Activated CD4-positive, alpha-beta T cell treated with anti-CD3 and anti-CD28 coated beads for 4 hours (primary cell): ENCODE results near the gene OTOG.

Experiments used
- DNase-seq, 2 donors: peaks; one replicate each; pipeline ENCODE4 v3.0.0-alpha.2; 2020

The OTOG gene

DNA sequence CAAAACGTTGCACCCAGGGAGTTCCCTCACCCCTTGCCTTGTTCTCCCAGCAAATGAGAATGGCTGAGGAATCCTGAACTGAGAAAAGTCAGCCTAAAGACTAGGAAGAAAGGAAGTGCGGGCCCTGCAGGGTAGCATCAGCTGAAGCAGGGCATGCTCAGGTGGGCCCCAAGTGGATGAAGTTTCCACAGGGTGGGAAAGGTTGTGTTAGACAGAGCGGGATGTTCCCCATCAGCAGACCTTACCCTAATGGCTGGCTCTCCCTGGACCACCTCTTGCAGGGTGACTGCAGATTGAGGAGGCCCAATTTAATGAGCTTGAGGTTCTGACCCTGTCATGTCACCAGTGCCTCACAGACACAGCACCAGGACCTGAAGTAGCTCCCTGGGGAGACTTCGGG lies 90.8 kb downstream of the OTOG start:
- DNase-seq, result no peak

DNA sequence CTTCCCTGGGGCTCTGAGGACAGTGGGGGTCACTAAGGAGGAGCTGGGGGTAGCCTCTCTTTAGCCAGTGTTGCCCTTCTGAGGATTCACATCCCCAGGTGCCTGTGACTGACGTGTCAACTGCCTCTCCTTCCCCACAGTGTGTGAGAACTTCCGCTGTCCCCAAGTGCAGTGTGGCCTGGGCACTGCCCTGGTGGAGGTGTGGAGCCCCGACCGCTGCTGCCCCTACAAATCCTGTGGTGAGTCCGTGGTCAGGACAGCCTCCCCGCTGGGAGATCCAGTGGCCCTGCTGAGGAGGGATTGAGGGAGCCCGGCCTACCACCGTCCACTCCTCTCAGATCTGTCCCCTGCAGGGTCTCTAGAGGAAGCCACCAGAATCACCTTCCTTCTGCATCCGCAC lies 91.3 kb downstream of the OTOG start:
- DNase-seq, result no peak

DNA sequence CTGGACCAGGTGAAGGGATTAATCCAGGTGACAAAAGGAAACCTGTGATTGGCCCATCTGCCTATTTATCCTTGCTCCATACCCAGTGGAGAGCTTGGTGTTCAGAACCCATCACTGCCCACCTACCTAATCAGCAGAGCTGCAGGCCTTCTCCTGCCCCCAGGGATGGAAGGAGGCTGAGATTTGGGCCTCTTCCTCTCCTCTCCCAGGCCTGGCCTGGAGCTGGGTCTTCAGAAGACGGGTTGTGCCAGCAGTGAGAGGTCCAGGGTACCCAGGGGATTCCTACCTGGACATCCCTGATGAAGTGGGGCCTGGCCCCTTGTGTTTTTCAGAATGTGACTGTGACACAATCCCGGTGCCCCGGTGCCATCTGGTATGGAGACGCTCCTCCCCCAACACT lies 92.0 kb downstream of the OTOG start:
- no peak for DNase-seq

DNA sequence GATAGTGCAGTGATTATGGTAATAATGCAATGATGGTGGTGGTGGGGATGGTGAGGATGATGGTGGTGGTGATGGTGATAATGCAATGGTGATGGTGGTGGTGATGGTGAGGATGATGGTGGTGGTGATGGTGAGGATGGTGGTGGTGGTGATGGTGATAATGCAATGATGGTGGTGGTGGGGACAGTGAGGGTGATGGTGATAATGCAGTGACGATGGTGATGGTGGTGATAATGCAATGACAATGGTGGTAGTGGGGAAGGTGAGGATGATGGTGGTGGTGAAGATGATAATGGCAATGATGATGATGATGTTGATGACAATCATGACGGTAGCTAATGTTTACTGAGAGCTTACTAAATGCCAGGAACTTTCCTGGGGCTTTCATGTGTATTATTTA lies 92.7 kb downstream of the OTOG start:
- no peak for DNase-seq

DNA sequence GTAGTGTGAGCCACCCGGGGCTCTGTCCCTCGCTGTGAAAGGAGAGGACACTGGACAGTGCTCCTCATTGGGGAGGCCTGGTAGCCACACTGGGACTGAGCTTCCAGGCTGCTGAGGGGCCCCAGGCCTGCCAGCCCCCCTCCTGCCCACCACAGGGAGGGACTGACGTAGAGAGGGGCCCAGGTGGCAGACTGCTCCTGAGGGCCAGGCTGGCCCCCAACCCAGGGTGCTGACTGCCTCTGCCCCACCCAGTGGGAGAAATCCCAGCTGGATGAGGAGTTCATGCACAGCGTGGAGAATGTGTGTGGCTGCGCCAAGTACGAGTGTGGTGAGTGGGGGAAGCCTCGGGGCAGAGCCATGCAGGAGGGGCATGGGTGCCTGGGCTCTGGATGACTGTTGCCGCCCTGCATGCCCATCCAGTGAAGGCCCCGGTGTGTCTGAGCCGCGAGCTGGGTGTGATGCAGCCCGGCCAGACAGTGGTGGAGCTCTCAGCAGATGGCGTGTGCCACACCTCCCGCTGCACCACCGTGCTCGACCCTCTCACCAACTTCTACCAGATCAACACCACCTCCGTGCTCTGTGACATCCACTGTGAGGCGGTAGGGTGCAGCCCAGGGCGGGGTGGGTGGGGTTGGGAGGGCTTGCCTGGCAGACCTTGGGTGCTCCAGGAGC lies 93.6 kb downstream of the OTOG start:
- DNase-seq, result no peak

DNA sequence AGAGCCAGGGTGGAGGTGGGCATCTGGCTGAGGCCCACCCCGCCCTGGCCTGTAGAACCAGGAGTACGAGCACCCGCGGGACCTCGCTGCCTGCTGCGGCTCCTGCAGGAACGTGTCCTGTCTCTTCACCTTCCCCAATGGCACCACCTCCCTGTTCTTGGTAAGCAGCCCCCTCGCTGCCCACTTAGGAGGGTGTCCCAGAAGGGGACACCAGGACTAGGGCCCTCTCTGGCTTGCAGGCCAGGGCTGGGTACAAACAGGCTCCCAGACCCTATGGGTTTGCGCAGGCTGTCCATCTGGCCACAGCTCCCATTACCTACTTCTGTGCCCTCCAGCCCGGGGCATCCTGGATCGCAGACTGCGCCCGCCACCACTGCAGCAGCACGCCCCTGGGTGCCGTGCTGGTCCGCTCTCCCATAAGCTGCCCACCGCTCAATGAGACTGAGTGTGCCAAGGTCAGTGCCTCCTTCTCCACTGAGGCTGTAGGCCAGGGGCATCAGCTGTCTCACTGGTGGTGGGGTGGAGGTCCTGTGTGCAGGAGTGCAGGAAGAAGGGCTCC lies 94.8 kb downstream of the OTOG start:
- DNase-seq, result no peak

DNA sequence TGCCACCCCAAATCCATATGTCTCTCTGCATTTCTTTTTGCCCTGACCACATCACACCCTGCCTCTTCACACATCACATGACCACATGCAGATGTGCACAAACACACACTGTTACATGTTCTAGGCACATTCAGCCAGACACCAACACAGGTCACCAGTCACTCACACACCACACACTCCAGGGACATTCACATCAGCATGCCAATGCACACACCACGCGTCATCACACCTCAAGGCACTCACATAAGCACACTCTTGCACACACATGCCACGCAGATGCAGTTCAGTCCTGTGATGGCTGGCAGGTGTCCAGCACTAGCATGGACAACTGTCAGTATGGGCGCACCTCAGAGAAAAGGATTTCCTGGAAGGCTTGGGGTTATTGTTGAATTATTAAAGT lies 95.3 kb downstream of the OTOG start:
- no peak for DNase-seq

DNA sequence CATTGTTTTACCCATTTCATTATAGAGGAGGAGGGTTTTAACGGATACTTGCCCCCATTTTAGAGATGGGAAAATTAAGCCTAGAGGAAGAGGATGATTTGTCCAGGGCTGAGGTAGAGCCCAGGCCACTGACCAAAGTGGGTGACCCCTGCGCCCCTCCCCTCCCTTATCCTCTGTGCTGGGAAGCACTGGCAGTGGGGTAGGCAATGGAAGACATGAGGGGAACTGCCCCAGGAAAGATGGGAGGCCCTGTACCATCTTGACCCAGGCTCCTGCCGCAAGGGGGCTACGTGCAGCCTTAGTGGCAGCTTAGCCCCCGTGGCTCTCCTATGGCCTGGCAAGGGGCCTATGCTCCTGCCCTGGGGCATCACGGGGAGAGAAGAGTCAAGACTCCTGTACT lies 95.9 kb downstream of the OTOG start:
- DNase-seq, result no peak

DNA sequence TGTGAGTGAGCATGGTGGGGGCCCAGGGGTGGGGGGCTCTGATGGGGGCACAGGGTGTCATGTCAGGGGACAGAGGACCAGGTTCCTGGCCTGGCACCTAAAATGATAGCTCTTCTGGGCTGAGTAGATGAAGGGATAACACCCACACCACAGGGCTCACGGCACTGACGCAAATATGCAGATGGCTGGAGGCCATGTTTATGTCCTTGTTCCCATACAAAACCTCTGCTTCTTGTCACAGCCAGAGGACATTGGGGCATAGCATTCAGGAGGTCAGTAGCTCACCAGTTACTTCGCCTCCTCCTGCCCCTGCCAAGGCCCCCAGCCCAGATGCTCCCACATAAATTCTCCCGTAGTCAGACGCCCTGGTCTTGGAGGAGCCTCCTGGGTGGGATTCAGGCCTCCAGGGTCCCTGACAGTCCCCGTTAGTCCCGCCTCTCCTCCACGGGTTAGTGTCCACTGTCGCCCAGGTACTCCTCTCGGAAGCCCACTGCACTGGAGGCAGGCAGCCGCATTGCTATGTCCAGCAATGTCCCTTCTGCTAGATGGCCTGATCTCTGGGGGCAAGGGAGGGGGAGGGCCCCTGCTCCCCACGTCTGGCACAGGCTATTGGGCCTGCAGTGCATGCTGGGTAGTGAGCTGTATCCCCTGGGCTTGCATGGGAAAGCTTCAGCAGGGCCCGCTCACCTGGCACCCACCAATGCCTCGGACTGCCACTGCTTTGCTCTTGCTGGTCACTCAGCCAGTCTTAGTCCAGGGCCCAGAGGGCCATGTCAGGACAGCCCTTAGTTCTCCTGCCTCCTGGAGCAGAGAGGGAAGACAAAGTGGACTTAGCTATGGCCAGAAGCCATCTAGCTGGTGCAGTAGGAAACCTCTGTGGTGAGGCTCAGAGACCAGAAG lies 96.7 kb downstream of the OTOG start:
- no peak for DNase-seq

DNA sequence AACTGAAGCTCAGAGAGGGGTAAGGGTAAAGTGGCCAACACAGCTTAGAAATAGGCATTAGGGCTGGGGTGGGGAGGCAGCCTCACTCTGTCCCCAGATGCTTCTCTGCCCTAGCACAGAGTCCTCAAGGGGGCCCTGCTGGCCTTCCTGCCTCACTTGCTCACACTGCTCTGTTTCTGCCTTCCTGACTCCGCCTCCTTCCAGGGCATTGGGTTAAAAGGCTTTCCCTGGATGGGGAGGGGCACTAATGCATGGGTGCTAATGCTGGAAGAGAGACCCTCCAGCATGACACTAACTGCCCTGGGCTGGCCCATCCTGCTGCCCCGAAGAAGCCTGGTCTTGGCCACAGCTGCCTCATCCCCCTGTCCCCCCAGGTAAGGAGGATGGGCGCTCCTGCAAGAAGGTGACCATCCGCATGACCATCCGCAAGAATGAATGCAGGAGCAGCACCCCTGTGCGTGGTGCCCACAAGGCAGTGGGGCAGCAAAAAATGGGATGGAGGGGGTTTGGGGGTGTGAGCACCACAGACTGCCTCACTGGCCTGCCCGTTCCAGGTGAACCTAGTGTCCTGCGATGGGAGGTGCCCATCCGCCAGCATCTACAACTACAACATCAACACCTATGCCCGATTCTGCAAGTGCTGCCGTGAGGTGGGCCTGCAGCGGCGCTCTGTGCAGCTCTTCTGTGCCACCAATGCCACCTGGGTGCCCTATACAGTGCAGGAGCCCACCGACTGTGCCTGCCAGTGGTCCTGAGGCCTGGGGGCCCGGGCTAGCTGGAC lies 98.3 kb downstream of the OTOG start:
- no peak for DNase-seq

DNA sequence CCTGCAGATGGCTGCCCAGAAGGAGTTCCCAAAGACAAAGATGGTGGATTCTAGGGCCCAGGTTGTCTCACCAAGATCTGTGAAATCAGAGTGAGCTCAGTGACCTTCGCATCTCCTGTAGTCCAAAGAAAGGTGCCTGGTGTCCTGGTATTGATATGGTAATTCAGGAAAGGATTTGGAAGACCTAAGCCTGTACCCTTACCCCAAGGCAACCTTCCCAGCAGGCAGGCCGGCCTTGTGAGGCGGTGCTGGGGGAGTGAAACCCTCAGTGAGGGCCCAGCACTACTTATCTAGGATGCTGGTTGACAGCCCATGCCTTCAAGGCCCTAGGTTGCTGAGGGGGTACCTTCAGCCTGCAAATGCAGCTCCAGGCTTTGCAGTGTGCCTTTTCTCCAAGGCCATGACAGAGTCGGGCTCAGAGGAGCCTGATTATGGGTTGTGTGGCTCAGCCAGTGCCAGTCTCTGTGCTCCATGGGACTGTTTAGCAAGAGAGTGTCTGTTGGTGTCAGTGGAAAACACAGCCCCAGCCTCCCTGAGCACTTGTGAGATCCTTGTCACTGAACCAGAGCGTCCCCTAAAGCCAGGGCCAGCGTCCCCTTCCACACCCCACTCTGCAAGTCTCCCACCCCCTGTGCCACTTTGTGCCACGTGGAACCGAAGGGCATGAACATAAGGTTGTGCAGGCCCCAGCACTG lies 99.5 kb downstream of the OTOG start:
- DNase-seq, result no peak

DNA sequence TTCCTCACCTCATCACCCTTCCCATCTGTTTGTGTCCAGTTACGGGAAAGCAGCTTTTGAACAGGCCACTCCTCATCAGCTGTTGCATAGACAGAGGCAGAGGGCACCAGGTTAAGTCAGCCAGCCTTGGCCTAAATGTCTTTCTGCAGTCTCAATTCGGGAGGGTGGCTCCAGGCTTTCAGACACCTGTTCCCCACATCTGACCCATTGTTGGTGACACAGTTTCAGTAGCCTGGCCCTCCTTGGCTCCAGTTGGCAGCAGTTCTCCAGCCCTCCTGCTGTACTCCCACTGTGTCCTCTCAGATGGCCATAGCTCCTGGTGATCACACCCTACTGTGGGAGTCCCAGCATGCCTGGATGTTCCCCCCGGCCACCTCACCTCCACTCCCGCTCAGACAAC lies 101.5 kb downstream of the OTOG start:
- no peak for DNase-seq

DNA sequence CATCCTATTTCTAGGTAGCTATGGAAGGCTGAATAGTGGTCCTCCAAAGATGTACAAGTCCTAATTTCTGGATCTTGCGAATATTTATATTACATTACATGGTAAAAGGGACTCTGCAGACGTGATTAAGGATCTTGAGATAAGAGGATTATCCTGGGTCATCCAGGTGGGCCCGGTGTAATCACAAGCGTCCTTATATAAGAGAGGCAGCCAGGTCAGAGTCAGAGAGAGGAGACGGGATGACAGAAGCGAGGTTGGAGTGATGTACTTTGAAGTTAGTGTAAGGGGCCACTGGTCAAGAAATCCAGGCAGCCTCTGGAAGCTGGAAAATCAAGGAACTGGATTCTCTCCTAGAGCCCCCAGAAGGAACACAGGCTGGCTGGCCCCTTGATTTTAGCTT lies 102.2 kb downstream of the OTOG start:
- no peak for DNase-seq

DNA sequence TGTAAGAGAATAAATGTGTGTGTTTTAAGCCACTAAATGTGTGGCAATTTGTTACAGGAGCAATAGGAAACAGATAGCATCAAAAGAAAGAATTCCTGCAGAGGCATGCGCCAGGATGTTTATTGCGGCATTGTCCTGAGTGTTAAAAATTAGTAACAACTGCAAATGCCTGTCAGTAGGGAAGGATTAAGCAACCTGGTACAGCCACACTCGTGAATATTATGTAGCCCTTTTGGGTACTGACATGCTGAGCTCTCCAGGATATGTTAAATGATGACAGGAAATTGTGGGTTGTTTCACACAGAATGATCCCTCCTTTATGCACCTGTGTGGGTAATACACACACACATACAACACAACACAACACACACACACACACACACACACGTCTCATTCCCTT lies 102.6 kb downstream of the OTOG start:
- DNase-seq, result no peak

DNA sequence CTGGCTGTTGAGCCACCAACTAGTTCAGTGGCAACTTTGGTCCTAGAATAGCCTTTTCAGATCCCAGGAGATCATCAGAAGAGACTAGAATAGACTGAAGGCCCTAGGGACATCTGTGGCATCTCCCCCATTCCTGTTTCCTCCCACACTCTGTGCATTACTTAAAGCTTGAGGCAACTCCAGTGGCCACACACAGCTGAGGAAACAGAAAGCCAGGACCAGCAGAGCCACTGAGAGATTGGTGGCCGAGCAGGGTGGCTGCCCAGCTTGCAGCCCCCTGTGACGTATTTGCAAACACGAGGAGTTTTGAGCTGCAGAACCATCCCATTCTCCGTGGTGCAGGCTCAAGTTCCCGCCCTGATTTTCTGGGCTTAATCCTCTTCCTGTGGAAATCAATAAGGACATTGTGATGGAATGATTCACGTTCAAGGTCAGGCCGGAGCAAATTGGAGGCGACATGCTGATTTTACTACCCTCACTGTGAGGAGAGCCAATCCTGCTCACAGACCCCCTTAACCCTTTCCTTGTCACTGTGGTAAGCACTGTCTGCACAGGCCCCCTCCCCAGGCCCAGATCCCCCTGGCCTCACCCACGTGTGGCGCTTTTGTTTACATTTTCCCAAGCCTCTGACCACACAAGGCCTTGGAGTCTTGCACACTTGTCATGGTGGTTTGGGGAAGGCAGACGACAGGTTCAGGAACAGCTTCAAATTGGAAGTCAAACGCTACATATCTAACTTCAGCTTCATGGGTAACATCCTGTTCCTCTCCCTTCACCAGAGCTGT lies 103.3 kb downstream of the OTOG start:
- DNase-seq, result no peak

DNA sequence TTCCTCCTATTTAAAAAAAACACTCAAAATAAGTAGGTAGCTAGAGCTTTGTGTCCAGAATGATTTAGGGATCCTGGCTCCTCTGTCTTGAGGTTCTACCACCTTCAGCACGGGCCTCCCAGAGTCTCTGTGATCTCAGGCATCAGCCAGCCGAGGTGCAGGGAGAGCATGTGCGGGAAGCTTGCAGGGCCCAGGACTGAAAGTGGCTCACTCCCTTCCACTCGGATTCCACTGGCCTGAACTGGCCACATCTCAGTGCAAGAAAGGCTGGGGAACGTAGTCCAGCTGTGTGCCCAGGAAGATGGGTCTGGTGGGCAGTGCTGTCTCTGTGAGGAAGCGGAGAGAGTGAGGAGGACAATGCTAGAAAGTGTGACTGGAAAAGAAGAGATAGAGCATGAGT lies 104.0 kb downstream of the OTOG start:
- DNase-seq, result no peak

DNA sequence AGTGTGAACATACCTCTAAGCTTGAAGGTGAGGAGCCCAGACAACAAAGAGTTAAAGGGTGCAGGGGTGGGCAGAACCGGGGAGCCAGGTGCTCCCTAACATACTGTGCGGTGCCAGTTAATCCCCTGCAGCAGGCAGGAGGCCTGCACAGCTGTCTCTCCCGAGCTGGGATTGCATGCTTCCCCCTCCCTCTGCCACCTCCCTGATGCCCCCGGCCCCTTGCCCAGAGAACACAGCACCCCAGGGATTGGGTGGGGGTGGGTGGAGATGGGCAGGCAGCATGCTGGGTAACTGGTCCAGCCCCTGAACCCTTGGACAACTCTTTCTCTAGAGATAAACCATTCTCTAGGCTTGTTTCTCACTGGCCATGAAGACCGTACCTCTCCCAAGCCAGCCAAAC lies 104.6 kb downstream of the OTOG start:
- no peak for DNase-seq

DNA sequence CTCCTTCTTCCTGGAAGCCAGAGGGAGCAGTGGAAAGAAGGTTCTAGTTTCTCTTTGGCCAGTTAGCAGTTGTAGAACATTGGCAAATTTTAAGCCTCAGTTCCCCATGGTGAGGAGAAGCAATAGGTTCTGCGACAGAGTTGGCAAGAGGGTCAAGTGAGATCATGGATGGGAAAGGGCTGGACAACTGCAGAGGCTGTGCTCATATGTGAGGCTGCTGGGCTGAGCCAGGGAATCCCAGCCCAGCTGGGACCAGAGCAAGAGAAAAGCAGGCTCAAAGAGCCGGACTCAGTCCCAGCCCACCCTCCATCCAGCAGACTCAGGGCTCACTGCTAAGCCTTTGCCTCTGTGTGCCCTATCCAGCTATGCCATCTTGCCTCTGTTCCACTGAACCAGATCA lies 105.5 kb downstream of the OTOG start:
- DNase-seq, result no peak

DNA sequence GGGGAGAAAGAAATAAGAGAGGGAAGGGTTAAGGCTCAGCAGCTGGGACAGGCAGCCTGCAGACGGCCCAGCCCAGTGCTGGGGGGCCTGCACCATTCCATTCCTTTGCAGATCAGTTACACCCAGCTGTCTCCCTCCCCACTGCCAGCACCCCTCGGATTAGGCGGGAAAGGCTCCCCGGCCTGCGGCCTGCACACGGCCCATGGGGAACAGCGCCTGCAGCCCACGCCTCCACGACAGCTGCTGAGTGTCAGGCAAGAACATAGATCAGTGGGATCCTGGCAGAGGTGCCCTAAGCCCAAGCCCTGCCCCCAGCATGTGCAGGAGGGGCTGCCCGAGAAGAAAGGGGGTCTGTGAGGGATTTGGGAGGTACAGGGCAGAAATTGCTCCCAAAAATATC lies 106.6 kb downstream of the OTOG start:
- DNase-seq, result no peak

DNA sequence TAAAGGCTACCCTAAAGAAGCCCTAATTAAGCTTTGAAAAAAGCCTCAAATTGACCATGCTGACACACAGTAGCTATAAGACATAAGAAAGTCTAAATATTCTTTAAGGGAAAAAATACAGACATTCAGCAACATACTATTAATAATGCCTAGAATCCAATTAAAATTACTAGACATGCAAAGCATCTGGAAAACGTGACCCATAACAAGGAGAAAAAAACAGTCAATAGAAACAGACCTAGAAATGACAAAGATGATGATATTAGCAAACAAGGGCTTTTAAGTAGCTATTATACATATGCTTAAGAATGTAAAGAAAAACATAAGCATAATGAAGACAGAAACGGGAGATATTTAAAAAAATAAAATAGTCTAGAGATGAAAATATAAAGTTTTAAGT lies 108.6 kb downstream of the OTOG start:
- no peak for DNase-seq

DNA sequence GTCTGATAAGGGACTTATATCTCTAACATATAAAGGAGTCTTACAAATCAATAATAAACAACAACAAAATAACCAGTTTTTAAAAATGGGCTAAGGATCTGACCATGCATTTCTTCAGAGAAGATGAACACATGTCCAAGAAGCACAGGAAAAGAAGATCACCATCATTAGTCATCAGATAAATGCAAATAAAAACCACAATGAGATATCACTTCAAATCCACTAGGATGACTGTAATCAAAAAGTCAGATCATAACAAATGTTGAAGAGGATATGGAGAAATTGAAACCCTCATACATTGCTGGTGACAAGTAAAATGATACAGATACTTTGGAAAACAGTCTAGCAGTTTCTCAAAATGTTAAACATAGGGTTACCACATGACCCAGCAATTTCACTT lies 111.2 kb downstream of the OTOG start:
- DNase-seq, result no peak

DNA sequence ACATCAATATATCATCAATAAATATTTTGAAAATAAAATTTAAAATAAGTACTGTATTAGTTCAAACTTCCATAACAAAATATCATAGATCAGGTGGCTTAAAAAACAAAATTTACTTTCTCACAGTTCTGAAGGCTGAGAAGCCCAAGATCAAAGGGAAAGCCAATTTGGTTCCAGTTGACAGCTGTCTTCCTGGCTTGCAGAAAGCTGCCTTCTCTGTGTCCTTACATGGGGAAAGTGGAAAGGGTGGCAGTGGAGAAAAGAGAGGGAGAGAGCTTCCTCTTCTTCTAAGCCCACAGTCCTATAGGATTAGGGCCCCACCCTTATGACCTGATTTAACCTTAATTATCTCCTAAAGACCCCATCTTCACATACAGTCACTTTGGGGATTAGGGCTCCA lies 121.1 kb downstream of the OTOG start:
- no peak for DNase-seq
